AG10803 (cell line): ENCODE data around the gene ZNF593OS.

Experiments
- DNase-seq: peaks from one replicate; pipeline ENCODE4 v3.0.0; 2010; ENCODE audit warnings: low read depth
- H3K4me3 ChIP-seq: 2 replicates; pipeline ENCODE4 v1.5.1; 2011; ENCODE audit warnings: mild to moderate bottlenecking, low read length, control low read depth
- TF ChIP-seq, protein P1 (sequence below): conservative IDR thresholded peaks from 2 replicates; pipeline ENCODE4 v1.5.1; 2011; ENCODE audit warnings: mild to moderate bottlenecking, low read length, control low read depth, inconsistent platforms

Gene ZNF593OS

DNA sequence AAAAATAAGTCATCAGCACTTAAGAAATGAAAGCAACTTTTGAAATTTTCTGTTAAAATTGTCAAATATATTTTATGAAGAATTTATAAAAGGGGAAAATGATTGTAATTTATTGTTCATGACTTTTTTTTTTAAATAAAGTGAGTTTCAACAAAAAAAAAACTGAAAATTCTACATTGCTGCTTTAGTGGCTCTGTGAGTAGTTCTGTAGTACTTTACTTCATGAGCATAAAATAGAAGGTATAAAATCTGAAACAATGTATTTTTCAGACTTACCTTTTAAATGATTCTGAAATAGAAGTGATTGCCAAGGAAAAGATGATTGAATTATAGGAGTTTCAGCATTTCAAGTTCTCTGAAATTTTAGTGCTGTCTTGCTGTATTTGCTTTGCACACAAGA is 46.2 kb downstream of the ZNF593OS start:
- no peak overlapping the region for H3K4me3 ChIP-seq
- TF ChIP-seq, protein P1, sequence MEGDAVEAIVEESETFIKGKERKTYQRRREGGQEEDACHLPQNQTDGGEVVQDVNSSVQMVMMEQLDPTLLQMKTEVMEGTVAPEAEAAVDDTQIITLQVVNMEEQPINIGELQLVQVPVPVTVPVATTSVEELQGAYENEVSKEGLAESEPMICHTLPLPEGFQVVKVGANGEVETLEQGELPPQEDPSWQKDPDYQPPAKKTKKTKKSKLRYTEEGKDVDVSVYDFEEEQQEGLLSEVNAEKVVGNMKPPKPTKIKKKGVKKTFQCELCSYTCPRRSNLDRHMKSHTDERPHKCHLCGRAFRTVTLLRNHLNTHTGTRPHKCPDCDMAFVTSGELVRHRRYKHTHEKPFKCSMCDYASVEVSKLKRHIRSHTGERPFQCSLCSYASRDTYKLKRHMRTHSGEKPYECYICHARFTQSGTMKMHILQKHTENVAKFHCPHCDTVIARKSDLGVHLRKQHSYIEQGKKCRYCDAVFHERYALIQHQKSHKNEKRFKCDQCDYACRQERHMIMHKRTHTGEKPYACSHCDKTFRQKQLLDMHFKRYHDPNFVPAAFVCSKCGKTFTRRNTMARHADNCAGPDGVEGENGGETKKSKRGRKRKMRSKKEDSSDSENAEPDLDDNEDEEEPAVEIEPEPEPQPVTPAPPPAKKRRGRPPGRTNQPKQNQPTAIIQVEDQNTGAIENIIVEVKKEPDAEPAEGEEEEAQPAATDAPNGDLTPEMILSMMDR = no peak
- DNase-seq = no peak

GRCh38 chr1:26124418-26125331 is 47.0 kb downstream of the ZNF593OS start:
- TF ChIP-seq, protein P1 = no peak
- DNase-seq = no peak
- no peak overlapping the region for H3K4me3 ChIP-seq

- DNase-seq = peak; percentile 34
- TF ChIP-seq, protein P1 = no peak
- H3K4me3 ChIP-seq = no peak overlapping the region
Observed at GRCh38 chr1:26122988-26123973, 48.4 kb downstream of the ZNF593OS start.

DNA sequence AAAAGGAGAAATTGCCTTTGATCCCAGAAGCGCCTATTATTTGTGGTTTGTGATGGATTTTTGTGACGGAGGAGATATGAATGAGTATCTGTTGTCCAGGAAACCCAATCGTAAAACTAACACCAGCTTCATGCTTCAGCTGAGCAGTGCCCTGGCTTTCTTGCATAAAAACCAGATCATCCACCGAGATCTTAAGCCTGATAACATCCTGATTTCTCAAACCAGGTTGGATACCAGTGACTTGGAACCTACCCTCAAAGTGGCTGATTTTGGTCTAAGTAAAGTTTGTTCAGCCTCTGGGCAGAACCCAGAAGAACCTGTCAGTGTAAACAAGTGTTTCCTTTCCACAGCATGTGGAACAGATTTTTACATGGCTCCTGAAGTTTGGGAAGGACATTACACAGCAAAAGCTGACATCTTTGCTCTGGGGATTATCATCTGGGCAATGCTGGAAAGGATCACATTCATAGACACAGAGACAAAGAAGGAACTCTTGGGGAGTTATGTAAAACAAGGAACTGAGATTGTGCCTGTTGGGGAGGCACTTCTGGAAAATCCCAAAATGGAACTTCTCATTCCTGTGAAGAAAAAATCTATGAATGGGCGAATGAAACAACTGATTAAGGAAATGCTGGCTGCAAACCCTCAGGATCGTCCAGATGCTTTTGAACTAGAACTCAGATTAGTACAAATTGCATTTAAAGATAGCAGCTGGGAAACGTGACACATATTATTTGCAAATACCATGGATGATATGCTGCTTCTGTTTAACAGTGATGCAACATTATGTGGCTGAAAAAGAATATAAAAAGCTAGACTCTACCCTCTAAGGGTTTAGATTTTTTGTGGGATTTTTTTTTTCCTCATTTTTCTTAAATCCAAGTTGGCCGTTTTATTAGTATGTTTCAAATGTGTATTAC is 49.5 kb downstream of the ZNF593OS start:
- H3K4me3 ChIP-seq = no peak overlapping the region

GRCh38 chr1:26119892-26120608 is 51.6 kb downstream of the ZNF593OS start:
- TF ChIP-seq, protein P1 = no peak
- no peak overlapping the region for H3K4me3 ChIP-seq
- DNase-seq = no peak

More for the DNA sequence above, 49.5 kb downstream of the ZNF593OS start:
- TF ChIP-seq, protein P1 = no peak
- peak; percentile 43 for DNase-seq
